Measurements from ENCODE around the gene HERPUD1. TPM values are rescaled to one million over a fixed set of nuclear protein-coding genes. Genes with fewer than 3 reads are reported as not detected.
A peak's percentile ranks its signal among the peaks of the same experiment; 100 is the strongest.

Gene HERPUD1
- total and polyA plus RNA-seq, 2 of the 13 experiments (the other 11 are each of a cell fraction or from before 2014, with no cell fraction given) = 96.2 to 323 TPM

DNA sequence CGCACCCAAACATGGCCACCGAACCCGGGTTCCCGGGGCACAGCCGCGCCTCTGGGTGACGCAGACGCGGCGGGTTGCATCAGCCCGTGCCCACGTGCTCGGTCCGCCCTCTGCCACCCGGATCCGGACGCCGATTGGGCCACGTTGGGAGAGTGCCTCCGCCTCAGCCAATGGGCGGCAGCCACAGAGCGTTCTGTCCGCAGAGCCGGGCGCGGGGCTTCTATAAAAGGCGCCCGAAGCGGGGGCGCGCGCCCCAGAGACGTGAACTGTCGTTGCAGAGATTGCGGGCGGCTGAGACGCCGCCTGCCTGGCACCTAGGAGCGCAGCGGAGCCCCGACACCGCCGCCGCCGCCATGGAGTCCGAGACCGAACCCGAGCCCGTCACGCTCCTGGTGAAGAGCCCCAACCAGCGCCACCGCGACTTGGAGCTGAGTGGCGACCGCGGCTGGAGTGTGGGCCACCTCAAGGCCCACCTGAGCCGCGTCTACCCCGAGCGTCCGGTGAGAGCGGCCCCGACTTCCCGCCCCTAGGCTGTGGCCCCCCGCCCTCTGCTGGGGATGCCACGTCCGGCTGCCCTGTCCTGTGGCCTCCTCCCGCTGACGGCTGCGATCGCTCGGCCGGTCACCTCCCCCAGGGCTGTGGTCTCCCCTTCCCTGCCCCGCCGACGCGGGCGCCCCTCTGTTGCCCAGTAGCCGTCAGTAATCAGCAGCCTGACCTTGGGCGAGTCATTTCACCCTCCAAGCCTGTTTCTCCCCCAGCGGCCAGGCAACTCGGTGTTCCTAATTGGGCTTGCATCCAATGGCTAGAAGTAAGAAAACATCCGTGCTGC lies at the start of gene HERPUD1 (continued):
- TF ChIP-seq ZNF12 (CRISPR knock-in tag; IDR thresholded peaks at IDR 0.05) (no peak; the same call in 1 of the 2 replicates), KLF16 (CRISPR knock-in tag; IDR thresholded peaks at IDR 0.05) (peak in 1 of 2 experiments; percentile 98; a peak in 2 of 4 replicates), NCOR1 (IDR thresholded peaks at IDR 0.05; ENCODE audit: borderline replicate concordance, low read length) (peak; percentile 33; the same call in 1 of the 2 replicates), ZNF574 (CRISPR knock-in tag; IDR thresholded peaks at IDR 0.05) (peak; percentile 80), AFF4 (CRISPR knock-in tag; IDR thresholded peaks at IDR 0.05) (peak; percentile 67; the same call in 1 of the 2 replicates), PLRG1 (conservative IDR thresholded peaks at IDR 0.05) (no peak), ZNF180 (CRISPR knock-in tag; IDR thresholded peaks at IDR 0.05; ENCODE audit: borderline replicate concordance, low read depth) (no peak; the same call in 1 of the 2 replicates), RFXAP (CRISPR knock-in tag; IDR thresholded peaks at IDR 0.05; ENCODE audit: borderline replicate concordance) (peak; percentile 97), MAZ (IDR thresholded peaks at IDR 0.05; ENCODE audit: borderline replicate concordance, low read depth, low read length) (peak; percentile 84; the same call in 1 of the 2 replicates), MAZ (CRISPR knock-in tag; IDR thresholded peaks at IDR 0.05; ENCODE audit: low read depth) (peak; percentile 91), ZNF513 (CRISPR knock-in tag; conservative IDR thresholded peaks at IDR 0.05) (peak; percentile 65; the same call in 1 of the 2 replicates), ZNF234 (CRISPR knock-in tag; conservative IDR thresholded peaks at IDR 0.05) (peak; percentile 19; the same call in 1 of the 2 replicates), ZNF83 (CRISPR knock-in tag; IDR thresholded peaks at IDR 0.05; ENCODE audit: borderline replicate concordance) (peak; percentile 86; the same call in 1 of the 2 replicates)
- TF ChIP-seq, protein P1, sequence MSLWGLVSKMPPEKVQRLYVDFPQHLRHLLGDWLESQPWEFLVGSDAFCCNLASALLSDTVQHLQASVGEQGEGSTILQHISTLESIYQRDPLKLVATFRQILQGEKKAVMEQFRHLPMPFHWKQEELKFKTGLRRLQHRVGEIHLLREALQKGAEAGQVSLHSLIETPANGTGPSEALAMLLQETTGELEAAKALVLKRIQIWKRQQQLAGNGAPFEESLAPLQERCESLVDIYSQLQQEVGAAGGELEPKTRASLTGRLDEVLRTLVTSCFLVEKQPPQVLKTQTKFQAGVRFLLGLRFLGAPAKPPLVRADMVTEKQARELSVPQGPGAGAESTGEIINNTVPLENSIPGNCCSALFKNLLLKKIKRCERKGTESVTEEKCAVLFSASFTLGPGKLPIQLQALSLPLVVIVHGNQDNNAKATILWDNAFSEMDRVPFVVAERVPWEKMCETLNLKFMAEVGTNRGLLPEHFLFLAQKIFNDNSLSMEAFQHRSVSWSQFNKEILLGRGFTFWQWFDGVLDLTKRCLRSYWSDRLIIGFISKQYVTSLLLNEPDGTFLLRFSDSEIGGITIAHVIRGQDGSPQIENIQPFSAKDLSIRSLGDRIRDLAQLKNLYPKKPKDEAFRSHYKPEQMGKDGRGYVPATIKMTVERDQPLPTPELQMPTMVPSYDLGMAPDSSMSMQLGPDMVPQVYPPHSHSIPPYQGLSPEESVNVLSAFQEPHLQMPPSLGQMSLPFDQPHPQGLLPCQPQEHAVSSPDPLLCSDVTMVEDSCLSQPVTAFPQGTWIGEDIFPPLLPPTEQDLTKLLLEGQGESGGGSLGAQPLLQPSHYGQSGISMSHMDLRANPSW (CRISPR knock-in tag; IDR thresholded peaks at IDR 0.05; ENCODE audit: borderline replicate concordance) = peak; percentile 93; the same call in 1 of the 2 replicates
- TF ChIP-seq, protein P2, sequence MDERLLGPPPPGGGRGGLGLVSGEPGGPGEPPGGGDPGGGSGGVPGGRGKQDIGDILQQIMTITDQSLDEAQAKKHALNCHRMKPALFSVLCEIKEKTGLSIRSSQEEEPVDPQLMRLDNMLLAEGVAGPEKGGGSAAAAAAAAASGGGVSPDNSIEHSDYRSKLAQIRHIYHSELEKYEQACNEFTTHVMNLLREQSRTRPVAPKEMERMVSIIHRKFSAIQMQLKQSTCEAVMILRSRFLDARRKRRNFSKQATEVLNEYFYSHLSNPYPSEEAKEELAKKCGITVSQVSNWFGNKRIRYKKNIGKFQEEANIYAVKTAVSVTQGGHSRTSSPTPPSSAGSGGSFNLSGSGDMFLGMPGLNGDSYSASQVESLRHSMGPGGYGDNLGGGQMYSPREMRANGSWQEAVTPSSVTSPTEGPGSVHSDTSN (CRISPR knock-in tag; IDR thresholded peaks at IDR 0.05) = peak; percentile 71
